ENCODE results near the gene COX7A2L.
"Not testable (repeated sequence)": the region's sequence is repeated elsewhere in the genome, so short reads cannot be mapped to it uniquely, and the experiment has no call there.

The COX7A2L gene, protein sequence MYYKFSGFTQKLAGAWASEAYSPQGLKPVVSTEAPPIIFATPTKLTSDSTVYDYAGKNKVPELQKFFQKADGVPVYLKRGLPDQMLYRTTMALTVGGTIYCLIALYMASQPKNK

DNA sequence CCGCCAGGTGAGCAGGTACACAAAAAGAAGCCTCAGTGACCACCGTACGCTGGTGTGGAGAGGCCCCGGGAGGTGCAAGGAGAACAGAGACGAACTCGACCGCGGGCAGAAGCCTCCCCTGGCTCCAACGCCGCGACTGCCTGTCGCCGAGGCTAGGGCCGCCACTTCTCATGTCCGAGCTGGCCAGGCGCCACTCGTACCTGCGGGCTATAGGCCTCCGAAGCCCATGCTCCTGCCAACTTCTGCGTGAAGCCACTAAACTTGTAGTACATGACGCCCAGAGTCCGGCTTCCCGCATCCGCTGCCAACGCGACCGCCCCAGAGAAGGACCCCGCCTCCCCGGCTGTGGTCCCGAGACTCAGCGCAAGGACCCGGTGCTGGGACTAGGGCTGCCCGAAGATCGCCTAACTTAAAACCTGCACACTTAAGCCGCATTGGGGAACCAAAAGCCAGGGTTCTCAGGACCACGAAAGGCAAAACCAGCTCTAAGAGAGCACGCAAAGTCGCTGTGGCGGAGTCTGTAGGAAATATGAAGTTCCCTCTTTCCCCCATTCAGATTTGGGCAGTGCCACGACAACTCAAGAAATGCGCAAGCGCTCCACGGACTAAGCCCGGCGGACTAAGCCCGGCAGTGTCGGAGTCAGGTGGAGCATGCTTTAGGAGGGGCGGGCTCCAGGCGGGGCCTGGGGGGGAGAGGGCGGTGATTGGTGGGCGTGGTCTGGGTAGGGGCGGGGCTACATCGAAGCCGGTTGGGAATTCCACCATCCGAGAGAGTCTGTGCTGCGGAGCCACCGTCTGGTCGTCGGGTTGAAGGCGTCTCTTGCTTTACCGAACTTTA lies at the start of gene COX7A2L:
Gene COX7A2L (minus strand): TSS at position 328 of the 838 bp plus-strand sequence. CDS start 56 bp downstream, at position 272.
- peak; percentile 92 for DNase-seq

DNA sequence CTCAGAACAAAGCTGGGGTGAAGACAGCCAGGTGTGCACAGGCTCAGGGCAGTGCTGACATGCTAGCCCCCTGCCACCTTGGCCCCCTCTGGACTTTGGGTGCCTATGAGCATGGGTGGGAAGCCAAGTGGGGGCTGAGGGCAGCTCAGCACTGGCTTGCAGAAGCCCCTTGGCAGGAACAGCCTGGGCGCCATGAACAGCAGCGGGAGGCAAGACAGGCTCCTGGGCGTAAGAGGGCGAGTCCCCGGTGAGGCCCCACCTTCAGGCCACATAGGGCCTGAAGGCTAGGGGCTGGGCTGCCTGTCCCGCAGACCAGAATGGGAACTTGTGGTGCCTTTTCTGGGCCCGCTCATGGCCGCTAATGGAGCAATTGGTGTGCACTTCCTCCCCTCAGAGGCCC lies 47.0 kb upstream of the COX7A2L start:
- DNase-seq = no peak

- no peak for DNase-seq
Measured at GRCh38 chr2:42407476-42407875, 46.5 kb upstream of the COX7A2L start.

DNA sequence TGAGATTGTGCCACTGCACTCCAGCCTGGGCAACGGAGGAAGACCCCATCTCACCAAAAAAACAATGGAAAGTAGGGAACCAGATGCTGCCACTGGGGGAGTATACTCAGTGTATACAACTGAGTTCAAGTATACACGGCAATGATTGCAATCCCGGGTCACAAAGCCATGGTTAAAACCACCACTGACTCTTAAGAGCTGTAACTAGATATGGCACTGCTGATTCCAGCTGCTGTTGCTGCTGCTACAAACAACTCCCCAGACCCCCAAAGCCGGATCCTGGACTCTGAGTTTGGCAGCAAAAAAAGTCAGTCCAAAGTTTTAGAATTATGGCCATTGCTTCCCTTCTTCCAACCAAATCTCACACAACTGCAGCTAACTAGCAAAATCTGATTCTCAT lies 43.7 kb upstream of the COX7A2L start:
- no peak for DNase-seq

DNA sequence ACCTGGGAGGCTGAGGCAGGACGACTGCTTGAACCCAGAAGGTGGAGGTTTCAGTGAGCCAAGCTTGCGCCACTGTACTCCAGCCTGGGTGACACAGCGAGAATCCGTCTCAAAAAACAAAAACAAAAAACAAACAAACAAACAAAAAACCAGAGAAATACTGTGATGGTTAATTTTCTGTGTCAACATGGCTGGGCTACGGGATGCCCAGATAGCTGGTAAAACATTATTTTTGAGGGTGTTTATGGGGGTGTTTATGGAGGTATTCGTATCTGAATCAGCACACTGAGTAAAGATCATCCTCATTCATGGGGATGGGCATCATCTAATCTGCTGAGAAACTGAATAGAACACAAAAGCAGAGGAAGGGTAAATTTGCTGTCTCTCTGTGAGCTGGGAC lies 40.8 kb upstream of the COX7A2L start:
- DNase-seq = no peak

DNA sequence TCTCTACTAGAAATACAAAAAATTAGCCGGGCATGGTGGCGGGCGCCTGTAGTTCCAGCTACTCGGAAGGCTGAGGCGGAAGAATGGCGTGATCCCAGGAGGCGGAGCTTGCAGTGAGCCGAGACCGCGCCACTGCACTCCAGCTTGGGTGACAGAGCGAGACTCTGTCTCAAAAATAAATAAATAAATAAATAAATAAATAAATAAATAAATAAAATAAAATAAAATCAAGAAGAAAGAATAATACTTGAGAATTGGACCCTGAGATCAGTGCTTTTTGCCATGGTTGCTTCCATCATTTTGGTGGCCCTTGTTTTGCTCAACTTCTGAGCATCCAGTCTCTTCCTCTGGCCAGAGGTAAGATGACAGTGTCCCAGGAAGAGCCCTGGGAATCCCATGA lies 37.0 kb upstream of the COX7A2L start:
- not testable (repeated sequence) for DNase-seq

- not testable (repeated sequence) for DNase-seq
Measured at GRCh38 chr2:42393320-42393719, 32.3 kb upstream of the COX7A2L start.

DNA sequence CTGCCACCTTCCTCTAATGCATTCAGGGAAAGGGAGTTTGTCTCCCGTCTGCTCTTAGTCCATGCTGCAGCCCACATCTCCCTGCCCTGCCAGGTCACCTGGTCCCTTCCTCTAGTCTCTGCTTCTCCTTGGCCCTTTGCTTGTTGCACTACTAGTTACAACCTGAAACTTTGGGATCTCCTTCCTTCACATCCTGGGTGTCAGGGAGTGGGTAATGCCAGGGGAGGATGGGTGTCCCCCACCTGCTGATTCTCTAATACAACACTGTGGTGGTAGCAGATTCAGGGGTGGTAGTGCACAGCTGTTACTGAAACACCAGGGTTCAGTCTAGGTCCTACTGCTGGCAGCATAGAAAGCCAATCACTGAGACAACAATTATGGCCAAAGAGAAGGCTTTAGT lies 31.2 kb upstream of the COX7A2L start:
- DNase-seq = no peak

DNA sequence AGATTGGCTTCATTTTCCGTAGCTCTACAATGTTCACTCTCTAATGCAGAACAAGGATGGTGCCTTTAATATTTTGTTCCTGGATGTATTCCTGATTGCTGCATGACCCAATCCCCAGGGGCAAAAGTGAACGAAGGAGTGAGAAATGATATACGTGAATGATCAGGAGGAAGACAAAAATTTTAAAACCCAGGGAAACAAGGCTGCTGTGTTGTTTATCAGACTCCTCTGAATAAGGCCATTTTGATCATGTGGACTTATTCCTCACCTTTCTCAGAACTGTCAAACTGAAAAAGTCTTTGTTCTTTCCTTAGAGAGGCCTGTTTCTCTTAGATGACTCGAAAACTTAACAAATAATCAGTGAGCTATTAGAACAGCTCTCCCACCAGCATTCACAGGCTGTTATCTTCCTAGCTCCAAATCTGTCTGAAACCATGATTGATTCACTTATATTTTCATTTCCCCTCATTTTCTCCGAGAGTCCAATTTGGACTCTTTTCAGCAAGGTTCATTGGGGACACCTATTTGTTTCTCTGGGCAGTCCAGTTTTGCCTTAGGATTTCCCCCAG lies 29.5 kb upstream of the COX7A2L start:
- DNase-seq = no peak

- no peak for DNase-seq
Measured at GRCh38 chr2:42386682-42387081, 25.7 kb upstream of the COX7A2L start.

DNA sequence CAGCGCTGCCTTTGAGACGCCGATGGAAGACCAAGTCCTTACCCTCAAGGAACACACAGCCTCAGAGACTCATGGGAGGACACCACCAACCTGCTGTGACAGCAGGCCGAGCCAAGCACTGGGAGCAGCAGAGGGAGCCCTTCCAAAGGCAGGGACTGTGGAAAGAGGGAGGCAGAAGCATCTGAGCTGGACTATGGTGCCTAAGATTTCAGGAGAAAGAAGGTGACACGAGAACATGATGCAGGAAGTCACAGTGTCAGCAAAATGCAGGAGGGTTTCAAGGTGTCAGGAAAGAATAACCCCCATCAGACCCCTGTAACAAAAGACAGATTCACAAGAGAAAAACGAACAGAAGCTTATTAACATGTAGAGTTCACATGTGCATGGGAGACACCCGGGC lies 24.2 kb upstream of the COX7A2L start:
- no peak for DNase-seq

- no peak for DNase-seq
Measured at GRCh38 chr2:42383855-42384530, 23.0 kb upstream of the COX7A2L start.

GRCh38 chr2:42382144-42382543 lies 21.1 kb upstream of the COX7A2L start:
- no peak for DNase-seq

DNA sequence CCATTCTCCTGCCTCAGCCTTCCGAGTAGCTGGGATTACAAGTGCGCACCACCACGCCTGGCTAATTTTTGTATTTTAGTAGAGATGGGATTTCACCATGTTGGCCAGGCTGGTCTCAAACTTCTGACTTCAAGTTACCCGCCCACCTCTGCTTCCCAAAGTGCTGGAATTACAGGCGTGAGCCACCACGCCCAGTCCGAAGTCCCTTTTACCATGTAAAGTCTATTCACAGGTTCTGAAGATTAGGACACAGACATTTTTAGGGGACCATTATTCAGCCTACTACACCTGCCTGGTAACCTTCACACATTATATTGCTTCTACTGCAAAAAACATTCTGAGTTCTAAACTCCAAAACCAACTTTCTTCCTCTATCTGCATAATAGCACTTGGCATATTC lies 19.0 kb upstream of the COX7A2L start:
- DNase-seq = not testable (repeated sequence)

DNA sequence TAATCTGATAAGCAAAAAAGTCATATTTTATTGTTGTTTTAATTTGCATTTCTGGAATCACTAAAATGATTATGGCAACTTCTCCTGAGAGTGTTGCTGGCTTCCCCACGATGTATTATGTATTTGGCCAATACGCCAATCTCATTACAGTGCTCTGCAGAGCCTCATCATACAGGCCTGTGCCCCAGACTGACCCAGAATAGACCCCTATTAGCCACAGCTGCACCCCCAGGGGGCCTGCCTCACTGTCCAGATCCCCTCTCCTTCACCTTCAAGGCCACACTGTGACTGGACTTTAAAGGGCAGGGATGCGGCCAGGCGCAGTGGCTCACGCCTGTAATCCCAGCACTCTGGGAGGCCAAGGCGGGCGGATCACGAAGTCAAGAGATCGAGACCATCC lies 17.4 kb upstream of the COX7A2L start:
- no peak for DNase-seq

GRCh38 chr2:42376758-42377157 lies 15.7 kb upstream of the COX7A2L start:
- no peak for DNase-seq

DNA sequence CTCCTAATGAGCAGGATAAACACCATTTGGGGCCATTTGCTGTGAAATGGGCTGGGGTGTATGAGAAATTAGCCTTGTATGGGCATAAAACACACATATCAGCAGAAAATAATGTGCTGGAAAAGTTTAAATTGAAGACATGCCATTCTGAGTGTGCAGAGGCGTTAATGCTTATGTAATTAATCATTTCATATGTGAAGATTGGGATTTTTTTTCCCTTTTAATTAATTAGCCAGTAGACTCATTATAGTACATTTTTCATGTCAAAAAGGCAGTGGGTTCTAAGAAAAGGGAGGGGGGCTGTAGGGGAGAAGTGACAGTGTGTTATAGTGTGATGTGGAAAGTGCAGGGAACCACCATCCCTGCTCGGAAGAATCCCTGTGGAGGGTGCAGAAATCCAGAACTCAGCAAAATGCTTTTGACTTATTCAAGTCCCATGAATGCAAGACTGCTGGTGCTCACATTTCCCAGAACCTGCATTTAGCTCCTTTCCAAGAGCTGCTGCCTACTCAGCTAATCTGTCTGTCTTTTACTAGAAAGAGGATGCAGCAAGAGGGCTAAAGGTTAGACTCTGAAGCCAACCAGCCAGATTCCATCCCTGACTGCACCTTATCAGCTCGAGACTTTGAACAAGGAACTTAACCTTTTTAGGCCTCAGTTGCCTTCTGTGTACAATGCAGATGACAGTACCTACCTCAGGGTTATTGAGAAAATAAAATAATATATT lies 11.6 kb upstream of the COX7A2L start:
- no peak for DNase-seq

DNA sequence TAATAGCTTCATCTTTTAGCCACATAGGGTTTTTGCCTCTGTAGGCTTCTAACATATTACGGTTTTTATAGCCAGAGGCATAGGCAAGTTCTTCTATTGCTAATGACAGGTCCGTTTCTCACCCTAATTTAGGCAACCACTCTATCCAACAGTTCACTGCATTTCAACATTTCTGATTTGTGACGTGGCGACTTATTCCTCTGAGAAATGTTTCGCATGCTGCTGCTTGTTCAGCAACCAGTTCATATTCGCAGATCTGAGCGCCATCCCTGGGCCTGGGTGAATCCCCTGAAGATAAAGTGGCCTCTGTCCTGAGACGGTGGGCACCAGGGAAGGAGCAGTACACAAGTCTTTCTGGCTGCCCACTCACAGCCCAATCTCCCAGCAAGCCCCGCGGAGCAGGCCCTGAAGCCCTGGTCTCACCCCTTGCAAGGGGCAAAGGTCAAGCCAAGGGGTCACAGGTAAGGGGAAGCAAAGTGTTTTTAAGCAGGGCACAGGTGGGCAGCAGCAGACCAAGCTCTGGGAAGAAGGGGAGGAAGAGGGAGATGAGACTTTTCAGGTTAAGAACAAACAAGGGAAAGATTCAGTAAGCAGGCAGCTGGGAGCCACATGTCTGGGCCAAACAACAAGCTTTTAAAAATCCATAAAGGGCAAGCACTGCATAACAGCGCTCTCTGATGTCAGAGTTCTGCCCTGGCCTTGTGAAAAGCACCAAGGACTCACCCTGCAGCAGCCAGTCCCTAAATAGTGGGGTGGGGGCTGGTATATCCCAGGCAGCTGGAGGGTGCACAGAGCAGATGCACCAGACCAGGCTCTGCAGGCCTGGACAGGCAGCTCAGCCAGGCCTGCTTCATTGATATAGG lies 10.8 kb upstream of the COX7A2L start:
- no peak for DNase-seq

DNA sequence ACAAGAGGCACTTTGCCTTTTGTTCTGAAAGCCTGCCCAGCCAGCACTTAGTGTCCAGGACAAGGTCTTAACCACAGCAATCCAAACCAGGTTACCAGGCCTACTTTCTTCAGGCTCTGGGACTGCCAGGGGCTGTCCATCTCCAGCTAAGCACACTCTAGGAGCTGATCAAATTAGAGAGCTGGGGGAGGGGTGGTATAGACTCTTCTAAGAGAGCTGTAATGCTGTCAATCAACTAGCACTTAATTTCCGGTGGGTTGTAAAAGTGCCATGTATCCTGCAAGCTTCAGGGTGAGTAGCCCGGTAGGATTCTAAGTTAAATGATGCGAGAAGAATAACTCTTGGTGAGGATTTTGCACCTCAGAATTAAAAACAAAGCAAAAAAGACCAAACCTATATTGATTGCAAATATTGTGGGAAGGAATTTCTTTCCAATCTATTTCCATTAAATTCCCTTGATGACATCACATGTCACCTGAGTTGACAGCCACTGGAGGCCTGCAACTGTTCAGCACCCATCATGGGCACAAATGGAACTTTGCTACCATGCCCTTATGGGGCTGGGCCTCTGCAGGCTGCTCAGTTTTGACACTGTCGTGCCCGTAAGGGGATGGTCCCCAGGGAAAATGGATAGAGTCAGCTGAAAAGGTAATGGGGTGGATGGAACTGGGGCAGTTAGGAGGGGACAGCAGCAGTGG lies 8.7 kb upstream of the COX7A2L start:
- no peak for DNase-seq

DNA sequence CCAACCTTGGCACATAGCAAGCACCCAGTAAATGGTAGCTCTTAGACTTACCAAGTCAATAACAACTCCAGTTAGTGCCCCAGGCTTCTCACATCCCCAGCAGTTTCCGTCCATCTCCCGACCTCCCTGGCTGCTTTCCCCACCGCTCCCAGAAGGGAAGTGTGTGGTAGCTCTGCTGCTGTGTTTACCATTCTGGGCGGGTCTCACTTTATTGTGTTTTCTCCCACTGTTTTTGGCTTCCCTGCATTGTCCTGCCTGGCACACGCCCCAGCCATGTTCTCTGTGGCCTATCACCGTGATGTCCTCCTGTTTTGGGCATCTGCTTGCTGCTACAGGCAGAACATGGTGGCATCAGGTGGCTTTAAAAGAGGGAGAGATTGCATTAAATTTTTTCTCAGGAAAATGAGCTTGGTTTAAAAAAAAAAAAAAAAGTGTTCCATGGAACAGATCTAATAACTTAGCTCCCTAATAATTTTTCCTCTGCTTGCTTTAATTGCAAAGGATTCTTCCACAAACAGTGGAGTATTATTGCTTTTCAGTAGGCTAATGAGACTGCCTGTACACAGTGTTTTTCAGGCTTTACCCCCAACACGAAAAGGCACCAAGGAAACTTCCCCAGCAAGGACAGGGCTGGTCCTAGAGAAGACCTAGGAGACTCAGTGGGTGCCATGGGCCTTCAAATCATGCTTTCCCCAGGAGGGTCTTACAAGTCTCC lies 8.0 kb upstream of the COX7A2L start:
- DNase-seq = no peak

DNA sequence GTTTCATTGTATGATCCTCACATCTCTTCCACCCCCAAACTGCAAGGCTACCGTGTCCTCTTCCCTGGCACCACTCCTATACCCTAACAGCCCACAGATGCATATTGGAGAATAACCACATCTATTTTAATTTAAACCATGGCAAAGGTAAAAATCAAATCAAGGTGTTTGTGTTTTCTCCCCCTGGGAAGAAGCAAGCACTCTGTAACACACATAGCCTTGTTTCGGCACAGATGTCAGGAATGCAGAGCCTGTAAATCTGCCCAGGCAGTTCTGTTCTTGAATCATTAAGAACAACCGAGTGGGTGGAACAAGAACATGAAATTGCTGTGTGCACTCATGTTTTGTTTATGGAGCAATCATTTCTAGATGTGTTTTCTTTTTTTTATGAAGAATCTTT lies 6.8 kb upstream of the COX7A2L start:
- DNase-seq = no peak

Data from stimulated activated naive CD4-positive, alpha-beta T cell treated with Interleukin-2 at 50 U/mL for 16 hours (primary cell).